ENCODE data around the gene ACMSD. TPM values are rescaled to one million over a fixed set of nuclear protein-coding genes. Genes with fewer than 3 reads are reported as not detected.

Gene ACMSD
- polyA plus RNA-seq, 1 of the 3 experiments (the other 2 are of a cell fraction): not detected

- Histone ChIP-seq H3K4me3 (ENCODE audit: low read depth in 2 of 2, low read length in 1 of 2) (no peak overlapping the region), H3K27ac (ENCODE audit: low read depth in 2 of 2, low read length in 1 of 2) (no peak overlapping the region), H3K36me3 (replicated peaks in 1 of 2; ENCODE audit: control insufficient read depth in 1 of 2, insufficient read depth in 2 of 2, low read length in 1 of 2) (no peaks in the 10 kb centered on the region), H3K79me2 (ENCODE audit: insufficient read depth) (no peaks in the 10 kb centered on the region), H3K9me2 (no peaks in the 10 kb centered on the region), H3K4me1 (ENCODE audit: control insufficient read depth in 1 of 2, insufficient read depth in 2 of 2, low read depth in 1 of 2, low read length in 1 of 2) (no peaks in the 10 kb centered on the region), H3K9me3 (no peaks in the 10 kb centered on the region), H3K9ac (no peak overlapping the region), H2AFZ (ENCODE audit: low read depth) (no peak overlapping the region), H4K20me1 (ENCODE audit: insufficient read depth) (no peaks in the 10 kb centered on the region), H3F3A (replicated peaks; ENCODE audit: insufficient read depth) (no peaks in the 10 kb centered on the region), H3K27me3 (ENCODE audit: insufficient read depth) (no peaks in the 10 kb centered on the region), H3K4me2 (no peak overlapping the region)
- TF ChIP-seq RFX5 (IDR thresholded peaks at IDR 0.05; ENCODE audit: low read length) (no peak), EZH2phosphoT487 (IDR thresholded peaks at IDR 0.05; ENCODE audit: borderline replicate concordance, low read depth) (no peak), POLR2AphosphoS5 (IDR thresholded peaks at IDR 0.05; ENCODE audit: low read depth, low read length) (no peak), CTCF (IDR thresholded peaks at IDR 0.05) (no peak), SIN3A (IDR thresholded peaks at IDR 0.05; ENCODE audit: borderline replicate concordance, low read depth, low read length) (no peak)
- ChIA-PET POLR2A (no interaction called here), CTCF (no interaction called here)
- DNase-seq: no peak
These were observed 19.8 kb downstream of the ACMSD start for GRCh38 chr2:134858245-134858644.

DNA sequence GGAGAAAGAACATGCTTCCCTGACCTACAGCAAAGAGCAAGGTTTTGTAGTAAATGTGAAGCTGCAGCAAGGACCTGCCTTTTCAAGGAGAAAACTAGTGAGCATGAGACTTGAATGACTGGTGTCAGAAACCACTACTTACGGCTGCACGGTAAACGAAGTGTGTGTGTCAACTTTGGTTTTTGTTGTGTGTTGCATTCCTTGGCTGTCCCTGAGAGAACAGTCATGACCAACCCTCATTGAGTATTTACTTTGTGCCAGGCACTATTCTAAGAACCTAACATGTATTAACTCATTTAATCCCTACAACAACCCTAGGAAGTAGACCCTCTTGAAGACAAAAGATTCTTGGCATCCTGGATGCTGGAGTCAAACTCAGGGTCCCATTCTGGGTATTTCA, 22.8 kb downstream of the ACMSD start:
- CTCF ChIA-PET: interaction anchor here (1.2 kb wide), 1 partner anchor 13 kb away, joined by 3 read pairs; no protein-coding TSS in a partner anchor
- WGBS (ENCODE audit: low lambda C conversion rate): 84% methylated on average over 3 of the region's 3 CpGs
- H3K27ac ChIP-seq (ENCODE audit: low read depth in 2 of 2, low read length in 1 of 2): no peak overlapping the region
- POLR2A ChIA-PET: no interaction called here
- H3K36me3 ChIP-seq (replicated peaks in 1 of 2; ENCODE audit: control insufficient read depth in 1 of 2, insufficient read depth in 2 of 2, low read length in 1 of 2): no peaks in the 10 kb centered on the region
- DNase-seq: no peak
- no peak overlapping the region for H2AFZ ChIP-seq (ENCODE audit: low read depth)
- no peaks in the 10 kb centered on the region for H3K79me2 ChIP-seq (ENCODE audit: insufficient read depth)
- no peaks in the 10 kb centered on the region for H3K9me3 ChIP-seq
- no peaks in the 10 kb centered on the region for H3K4me1 ChIP-seq (ENCODE audit: control insufficient read depth in 1 of 2, insufficient read depth in 2 of 2, low read depth in 1 of 2, low read length in 1 of 2)
- no peaks in the 10 kb centered on the region for H3F3A ChIP-seq (replicated peaks; ENCODE audit: insufficient read depth)
- no peak overlapping the region for H3K4me2 ChIP-seq
- H4K20me1 ChIP-seq (ENCODE audit: insufficient read depth): no peaks in the 10 kb centered on the region
- H3K4me3 ChIP-seq (ENCODE audit: low read depth in 2 of 2, low read length in 1 of 2): no peak overlapping the region
- no peak overlapping the region for H3K9ac ChIP-seq
- H3K9me2 ChIP-seq: no peaks in the 10 kb centered on the region
- H3K27me3 ChIP-seq (ENCODE audit: insufficient read depth): no peaks in the 10 kb centered on the region
- TF ChIP-seq, protein P1, sequence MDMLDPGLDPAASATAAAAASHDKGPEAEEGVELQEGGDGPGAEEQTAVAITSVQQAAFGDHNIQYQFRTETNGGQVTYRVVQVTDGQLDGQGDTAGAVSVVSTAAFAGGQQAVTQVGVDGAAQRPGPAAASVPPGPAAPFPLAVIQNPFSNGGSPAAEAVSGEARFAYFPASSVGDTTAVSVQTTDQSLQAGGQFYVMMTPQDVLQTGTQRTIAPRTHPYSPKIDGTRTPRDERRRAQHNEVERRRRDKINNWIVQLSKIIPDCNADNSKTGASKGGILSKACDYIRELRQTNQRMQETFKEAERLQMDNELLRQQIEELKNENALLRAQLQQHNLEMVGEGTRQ (IDR thresholded peaks at IDR 0.05; ENCODE audit: borderline replicate concordance, low read depth, low read length): no peak
- TF ChIP-seq, protein P2, sequence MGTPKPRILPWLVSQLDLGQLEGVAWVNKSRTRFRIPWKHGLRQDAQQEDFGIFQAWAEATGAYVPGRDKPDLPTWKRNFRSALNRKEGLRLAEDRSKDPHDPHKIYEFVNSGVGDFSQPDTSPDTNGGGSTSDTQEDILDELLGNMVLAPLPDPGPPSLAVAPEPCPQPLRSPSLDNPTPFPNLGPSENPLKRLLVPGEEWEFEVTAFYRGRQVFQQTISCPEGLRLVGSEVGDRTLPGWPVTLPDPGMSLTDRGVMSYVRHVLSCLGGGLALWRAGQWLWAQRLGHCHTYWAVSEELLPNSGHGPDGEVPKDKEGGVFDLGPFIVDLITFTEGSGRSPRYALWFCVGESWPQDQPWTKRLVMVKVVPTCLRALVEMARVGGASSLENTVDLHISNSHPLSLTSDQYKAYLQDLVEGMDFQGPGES (IDR thresholded peaks at IDR 0.05; ENCODE audit: low read depth, low read length): no peak
- TF ChIP-seq JUND (IDR thresholded peaks at IDR 0.05): no peak
- TF ChIP-seq POLR2AphosphoS5 (IDR thresholded peaks at IDR 0.05; ENCODE audit: low read depth, low read length): no peak
